Omental fat pad (tissue), 4 donors: ENCODE data around the gene AFDN. TPM values are rescaled to one million over a fixed set of nuclear protein-coding genes. Genes with fewer than 3 reads are reported as not detected.
"Not testable (repeated sequence)": the region's sequence is repeated elsewhere in the genome, so short reads cannot be mapped to it uniquely, and the experiment has no call there.

Experiments used
- ATAC-seq: fragments of 150-250 bp; one replicate; pipeline ENCODE4 v1.9.1; 2016; ENCODE audit warnings: mild to moderate bottlenecking, moderate library complexity; ENCODE audit not compliant: low FRiP score
- DNase-seq: peaks from one replicate; pipeline ENCODE4 v3.0.0-alpha.2; 2019; ENCODE audit warnings: low spot score
- total RNA-seq, 4 donors: library from RNA; depleted of rRNA; stranded (reverse); fragments of >200 nt; gene quantifications; one replicate each; pipeline ENCODE4 v1.1.0, GENCODE V29; 2016
- TF ChIP-seq, protein P1 (sequence below), 3 donors: fragments of 450-650 bp; IDR thresholded peaks; one replicate each; pipeline ENCODE4 v1.5.1; 2016 to 2017; ENCODE audit warnings: antibody characterized with exemption in 3 of 3, mild to moderate bottlenecking in 3 of 3, moderate library complexity in 2 of 3

AFDN gene
- total RNA-seq, 4 donors from 2014 or later: 114 to 166 (median 125) TPM

DNA sequence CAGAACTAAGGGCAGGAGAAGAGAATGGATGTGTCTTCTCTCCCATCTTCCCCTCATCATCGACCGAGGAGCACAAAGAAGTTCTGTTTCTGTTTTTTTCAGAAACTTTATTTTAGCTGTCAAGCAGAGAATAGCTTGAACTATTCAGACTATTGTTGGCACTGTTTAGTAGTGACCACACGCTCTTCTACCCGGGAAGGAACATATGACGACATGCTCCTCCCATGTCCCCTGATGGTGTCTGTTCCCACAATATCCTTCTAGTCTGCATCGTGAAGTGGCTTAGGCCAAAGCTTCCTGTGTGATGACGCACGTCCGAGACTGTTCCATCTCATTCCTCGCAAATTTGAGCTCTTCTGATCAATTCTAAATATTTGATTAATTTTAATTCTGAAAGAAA, 143.5 kb downstream of the AFDN start:
- no peak for ATAC-seq
- no peak for DNase-seq
- TF ChIP-seq, protein P1, sequence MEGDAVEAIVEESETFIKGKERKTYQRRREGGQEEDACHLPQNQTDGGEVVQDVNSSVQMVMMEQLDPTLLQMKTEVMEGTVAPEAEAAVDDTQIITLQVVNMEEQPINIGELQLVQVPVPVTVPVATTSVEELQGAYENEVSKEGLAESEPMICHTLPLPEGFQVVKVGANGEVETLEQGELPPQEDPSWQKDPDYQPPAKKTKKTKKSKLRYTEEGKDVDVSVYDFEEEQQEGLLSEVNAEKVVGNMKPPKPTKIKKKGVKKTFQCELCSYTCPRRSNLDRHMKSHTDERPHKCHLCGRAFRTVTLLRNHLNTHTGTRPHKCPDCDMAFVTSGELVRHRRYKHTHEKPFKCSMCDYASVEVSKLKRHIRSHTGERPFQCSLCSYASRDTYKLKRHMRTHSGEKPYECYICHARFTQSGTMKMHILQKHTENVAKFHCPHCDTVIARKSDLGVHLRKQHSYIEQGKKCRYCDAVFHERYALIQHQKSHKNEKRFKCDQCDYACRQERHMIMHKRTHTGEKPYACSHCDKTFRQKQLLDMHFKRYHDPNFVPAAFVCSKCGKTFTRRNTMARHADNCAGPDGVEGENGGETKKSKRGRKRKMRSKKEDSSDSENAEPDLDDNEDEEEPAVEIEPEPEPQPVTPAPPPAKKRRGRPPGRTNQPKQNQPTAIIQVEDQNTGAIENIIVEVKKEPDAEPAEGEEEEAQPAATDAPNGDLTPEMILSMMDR (IDR thresholded peaks at IDR 0.05): no peak

DNA sequence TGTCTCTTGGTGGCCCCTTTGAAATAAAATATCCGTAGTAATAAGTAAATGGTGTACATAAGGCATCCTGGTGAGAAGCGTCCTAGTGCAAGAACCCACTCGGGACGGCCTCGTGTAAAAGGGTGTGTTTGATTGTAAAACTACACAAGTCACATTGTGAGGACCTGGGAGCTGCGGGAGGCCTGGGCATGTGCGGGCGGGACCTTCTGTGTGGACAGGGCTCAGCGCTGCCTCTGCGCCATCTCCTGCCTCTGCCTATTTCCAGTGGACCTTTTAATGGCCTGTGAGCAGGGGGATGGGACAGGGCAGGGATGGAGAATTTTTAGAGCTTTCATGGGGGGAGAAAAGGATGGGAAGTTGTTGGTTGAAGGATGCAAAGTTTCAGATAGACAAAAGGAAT, 145.5 kb downstream of the AFDN start:
- no peak for DNase-seq
- TF ChIP-seq, protein P1 (IDR thresholded peaks at IDR 0.05): no peak
- no peak for ATAC-seq

DNA sequence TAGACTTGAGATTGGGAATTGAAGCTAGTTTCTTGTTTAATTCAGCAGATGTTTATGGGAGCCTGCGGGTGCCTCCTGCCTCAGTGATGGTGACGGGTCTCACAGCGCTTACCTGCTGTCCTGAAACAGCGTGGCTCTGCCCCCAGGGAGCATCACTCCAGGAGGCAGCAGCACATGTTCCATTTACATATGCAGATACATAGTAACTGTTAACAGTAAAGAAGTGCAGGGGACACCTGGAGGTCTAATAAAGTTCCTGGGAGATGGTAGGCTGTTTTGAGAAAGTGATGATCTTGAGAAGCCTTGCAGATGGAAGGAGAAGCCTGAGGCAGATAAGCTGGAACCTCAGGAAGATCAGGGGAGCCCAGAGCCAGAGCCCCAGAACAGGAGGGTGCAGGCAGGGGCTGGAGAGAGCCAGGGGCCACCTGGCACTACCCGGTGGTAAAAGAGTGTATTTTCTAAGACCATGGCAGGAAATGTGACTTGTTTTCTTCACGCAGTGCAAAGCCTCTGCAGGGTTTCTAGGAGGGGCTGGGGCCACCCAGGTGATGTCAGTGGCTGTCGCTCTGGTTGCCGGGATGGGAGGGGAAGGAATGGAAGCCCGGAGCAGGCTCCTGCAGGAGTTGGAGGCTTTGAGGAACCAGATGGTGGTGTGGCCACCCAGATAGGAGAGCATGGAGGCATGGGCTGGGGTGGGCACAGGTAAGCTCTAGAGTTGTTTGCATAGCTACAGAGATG, 146.6 kb downstream of the AFDN start:
- no peak for ATAC-seq

DNA sequence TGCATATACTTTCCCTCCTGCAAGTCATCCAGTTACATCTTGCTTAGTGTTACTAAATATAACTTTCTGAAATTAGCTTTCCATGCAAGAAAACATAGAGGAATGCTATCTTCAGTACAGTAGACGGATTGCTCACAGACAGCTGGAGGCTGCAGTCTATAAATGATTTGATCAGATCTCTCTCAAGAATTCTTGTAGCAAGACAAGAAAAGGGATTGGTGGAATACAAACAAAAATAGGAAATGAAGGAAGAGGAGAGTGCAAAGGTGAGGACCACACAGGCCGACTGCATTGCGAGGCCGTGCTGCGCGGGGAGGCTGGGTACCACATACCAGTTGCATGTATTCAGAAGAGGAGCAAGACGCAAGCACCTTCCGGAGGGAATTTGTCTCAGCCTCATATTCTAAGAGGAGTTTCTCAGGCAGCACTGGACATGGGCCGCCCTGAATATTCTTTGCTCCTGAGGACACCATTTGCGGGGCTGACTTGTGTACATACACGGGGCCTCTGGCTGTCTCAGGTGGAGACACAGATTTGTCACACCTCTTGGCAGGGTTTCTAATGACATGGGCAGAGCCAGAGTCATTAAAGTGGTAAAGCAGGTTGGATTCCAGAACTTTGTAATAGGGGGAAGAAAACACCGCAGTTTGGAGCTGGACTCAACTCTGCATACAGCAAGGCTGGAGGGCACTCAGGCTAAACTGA, 148.1 kb downstream of the AFDN start:
- ATAC-seq: no peak
- TF ChIP-seq, protein P1 (IDR thresholded peaks at IDR 0.05): no peak
- DNase-seq: no peak

More for the DNA sequence above, 146.6 kb downstream of the AFDN start:
- no peak for DNase-seq
- TF ChIP-seq, protein P1 (IDR thresholded peaks at IDR 0.05): no peak

DNA sequence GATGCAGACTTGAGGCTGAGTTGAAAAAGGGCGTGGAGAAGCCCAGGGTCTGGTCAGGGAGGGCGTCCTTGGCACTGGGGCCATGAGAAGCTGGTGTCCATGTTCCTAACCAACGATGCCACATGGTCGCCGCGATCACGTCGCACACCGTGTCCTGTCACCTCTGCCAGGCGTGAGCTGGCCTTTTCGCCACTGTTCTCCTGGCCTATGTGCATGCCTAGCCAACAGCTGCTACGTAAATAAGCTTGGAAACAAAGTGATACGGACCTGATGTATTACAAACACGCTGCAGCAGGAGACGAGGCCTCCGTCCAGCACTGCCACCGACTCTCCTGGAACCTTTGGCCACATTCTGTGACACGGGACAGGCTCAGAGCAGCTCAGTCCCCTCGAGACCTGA, 148.7 kb downstream of the AFDN start:
- TF ChIP-seq, protein P1 (IDR thresholded peaks at IDR 0.05): no peak
- no peak for DNase-seq
- ATAC-seq: no peak

DNA sequence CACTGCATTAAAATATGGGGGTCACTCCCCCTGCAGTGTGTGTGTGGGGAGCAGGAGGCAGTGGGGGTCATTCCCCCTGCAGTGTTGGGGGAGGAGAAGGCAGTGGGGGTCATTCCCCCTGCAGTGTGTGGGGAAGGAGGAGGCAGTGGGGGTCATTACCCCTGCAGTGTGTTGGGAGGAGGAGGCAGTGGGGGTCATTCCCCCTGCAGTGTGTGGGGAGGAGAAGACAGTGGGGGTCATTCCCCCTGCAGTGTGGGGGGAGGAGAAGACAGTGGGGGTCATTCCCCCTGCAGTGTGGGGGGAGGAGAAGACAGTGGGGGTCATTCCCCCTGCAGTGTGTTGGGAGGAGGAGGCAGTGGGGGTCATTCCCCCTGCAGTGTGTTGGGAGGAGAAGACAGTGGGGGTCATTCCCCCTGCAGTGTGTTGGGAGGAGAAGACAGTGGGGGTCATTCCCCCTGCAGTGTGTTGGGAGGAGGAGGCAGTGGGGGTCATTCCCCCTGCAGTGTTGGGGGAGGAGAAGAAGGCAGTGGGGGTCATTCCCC, 149.5 kb downstream of the AFDN start:
- DNase-seq, ATAC-seq: not testable (repeated sequence)

DNA sequence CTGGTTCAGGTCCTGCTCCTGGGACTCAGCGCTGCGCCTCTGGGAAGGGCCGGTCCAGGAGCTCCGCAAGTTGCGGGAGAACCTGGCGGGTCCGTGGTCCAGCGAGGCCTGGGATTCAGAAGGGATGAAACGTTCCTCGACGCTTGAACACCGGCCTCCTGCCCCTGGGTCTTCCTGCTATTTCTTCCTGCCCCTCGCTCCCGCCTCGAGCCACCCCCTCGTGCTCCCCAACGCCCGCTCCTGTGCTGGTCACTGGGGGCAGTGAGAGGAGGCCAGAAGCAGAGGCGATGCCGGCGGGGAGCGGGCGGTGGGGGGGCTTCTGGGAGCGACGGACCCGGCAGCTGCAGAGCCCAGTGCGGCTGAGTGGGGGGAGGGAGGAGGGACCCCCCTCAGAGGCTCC, 150.0 kb downstream of the AFDN start:
- TF ChIP-seq, protein P1 (IDR thresholded peaks at IDR 0.05): no peak
- ATAC-seq (no peak), DNase-seq (no peak)
